Bone marrow (tissue), 2 donors: ENCODE measurements around the gene OR11H1.
"Not testable (repeated sequence)": the region's sequence is repeated elsewhere in the genome, so short reads cannot be mapped to it uniquely, and the experiment has no call there.

ENCODE experiments used
- DNase-seq, 2 donors: peaks; one replicate each; lab custom pipeline; 2025; lab: John Stamatoyannopoulos, UW

The OR11H1 gene

GRCh38 chr22:15527892-15528291 lies at the start of gene OR11H1:
Gene OR11H1 (plus strand): TSS chr22:15528192. CDS start chr22:15528192, 0 bp downstream.
- DNase-seq: not testable (repeated sequence)

DNA sequence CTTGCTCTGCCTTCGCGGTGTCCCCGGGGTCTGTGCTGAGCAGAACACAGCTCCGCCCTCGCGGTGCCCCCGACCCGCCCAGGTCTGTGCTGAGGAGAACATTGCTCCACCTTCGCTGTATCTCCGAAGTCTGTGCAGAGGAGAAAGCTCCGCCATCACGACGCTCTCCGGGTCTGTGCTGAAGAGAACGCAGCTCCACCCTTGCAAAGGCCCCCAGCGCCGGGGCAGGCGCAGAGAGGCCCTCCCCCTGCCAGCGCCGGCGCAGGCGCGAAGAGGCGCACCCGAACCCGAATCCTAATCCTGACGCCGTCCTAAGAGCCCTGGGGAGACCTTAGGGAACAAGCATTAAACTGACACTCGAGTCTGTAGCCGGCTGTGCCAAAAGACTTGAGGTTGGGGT lies 18.0 kb upstream of the OR11H1 start:
- DNase-seq: not testable (repeated sequence)

DNA sequence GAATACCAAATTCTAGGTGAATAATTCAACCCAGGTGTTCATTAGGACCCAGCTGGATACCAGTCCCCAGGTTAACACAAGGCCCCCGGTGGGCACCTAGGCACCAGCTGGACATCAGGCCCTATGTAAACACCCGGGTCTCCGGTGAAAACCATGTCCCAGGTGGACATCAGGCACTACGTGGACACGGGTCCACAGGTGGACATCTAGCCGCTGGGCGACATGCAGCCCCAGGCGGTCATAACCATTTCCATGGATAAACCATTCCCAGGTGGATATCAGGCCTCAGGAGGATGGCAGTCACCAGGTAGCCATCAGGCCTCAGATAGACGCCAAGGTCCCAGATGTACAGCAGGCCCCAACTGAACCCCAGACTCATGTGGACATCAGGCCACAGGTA lies 12.1 kb upstream of the OR11H1 start:
- DNase-seq: not testable (repeated sequence)

DNA sequence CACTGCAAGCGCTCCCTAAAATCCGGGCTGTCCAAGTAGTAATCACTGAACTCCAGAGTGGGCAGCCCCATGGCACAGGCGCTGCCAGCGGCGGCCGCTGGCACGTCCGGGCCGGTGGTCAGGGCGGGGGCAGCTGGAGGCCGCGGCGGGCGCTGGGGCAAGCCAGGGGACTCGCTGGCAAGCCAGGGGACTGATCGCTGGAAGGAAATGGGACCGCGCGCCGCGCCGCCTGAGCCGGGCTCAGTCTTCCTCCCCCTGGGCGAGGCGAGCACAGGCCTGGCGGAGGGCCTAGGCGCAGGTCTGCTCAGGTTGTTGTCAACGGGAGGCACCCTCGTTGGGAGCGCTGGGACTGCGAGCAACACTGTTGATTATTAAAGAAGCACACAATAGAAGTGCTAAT lies 25.8 kb downstream of the OR11H1 start:
- DNase-seq: not testable (repeated sequence)

GRCh38 chr22:15563461-15563860 lies 35.5 kb downstream of the OR11H1 start:
- not testable (repeated sequence) for DNase-seq

DNA sequence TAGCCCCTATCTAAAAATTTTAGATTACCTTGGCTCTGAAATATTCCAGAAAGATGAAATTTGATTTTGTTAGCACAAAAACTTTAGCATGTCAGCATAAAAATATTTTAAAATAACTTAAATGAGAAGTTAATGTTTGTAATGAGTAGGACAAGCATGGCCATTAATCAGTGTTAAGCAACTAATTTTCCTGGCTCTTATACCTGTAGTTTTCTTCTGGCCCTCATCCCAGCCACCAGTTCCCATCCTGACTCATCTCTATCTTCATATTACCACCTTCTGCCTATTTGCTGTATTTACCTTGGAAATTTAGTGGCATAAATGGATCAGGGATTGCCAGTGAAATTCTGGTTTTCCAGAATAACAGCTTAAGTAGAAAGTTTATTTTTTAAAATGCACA lies 37.1 kb downstream of the OR11H1 start:
- DNase-seq: not testable (repeated sequence)
